ENCODE data around the gene IKZF5. TPM values are rescaled to one million over a fixed set of nuclear protein-coding genes. Genes with fewer than 3 reads are reported as not detected.

The IKZF5 gene
- total RNA-seq, 1 donor, result 4.6 TPM

GRCh38 chr10:122984708-122985107 lies 23.9 kb downstream of the IKZF5 start:
- no peak for DNase-seq (ENCODE audit: low read depth in 2 of 3, low spot score in 2 of 3)

GRCh38 chr10:122983898-122984297 lies 24.7 kb downstream of the IKZF5 start:
- DNase-seq (ENCODE audit: low read depth in 2 of 3, low spot score in 2 of 3), result no peak

- DNase-seq (ENCODE audit: low read depth in 2 of 3, low spot score in 2 of 3), result peak in 2 of 3 donors; percentile 33 to 56
These were observed 27.5 kb downstream of the IKZF5 start for GRCh38 chr10:122981066-122981464.

- peak; percentile 90 to 96 (median 95) for DNase-seq (ENCODE audit: low read depth in 2 of 3, low spot score in 2 of 3)
These were observed 28.2 kb downstream of the IKZF5 start, which contains the start of gene PSTK for GRCh38 chr10:122980209-122981065. Gene PSTK (plus strand): TSS chr10:122980401. CDS start chr10:122980480, 79 bp downstream.

- DNase-seq (ENCODE audit: low read depth in 2 of 3, low spot score in 2 of 3), result no peak
These were observed 34.0 kb downstream of the IKZF5 start for GRCh38 chr10:122974543-122975064.

GRCh38 chr10:122974023-122974422 lies 34.6 kb downstream of the IKZF5 start:
- DNase-seq (ENCODE audit: low read depth in 2 of 3, low spot score in 2 of 3), result no peak

GRCh38 chr10:122968698-122969097 lies 39.9 kb downstream of the IKZF5 start:
- no peak for DNase-seq (ENCODE audit: low read depth in 2 of 3, low spot score in 2 of 3)

- no peak for DNase-seq (ENCODE audit: low read depth in 2 of 3, low spot score in 2 of 3)
These were observed 41.7 kb downstream of the IKZF5 start for GRCh38 chr10:122966879-122967278.

- DNase-seq (ENCODE audit: low read depth in 2 of 3, low spot score in 2 of 3), result no peak
These were observed 46.2 kb downstream of the IKZF5 start for GRCh38 chr10:122962405-122962804.

- DNase-seq (ENCODE audit: low read depth in 2 of 3, low spot score in 2 of 3), result no peak
These were observed 51.1 kb downstream of the IKZF5 start for GRCh38 chr10:122957474-122957873.

GRCh38 chr10:122955892-122956291 lies 52.7 kb downstream of the IKZF5 start:
- DNase-seq (ENCODE audit: low read depth in 2 of 3, low spot score in 2 of 3), result no peak

- no peak for DNase-seq (ENCODE audit: low read depth in 2 of 3, low spot score in 2 of 3)
These were observed 53.9 kb downstream of the IKZF5 start for GRCh38 chr10:122954731-122955050.

GRCh38 chr10:122953902-122954730 lies 54.5 kb downstream of the IKZF5 start, which contains the start of gene C10orf88:
Gene C10orf88 (minus strand): TSS chr10:122954227. CDS start chr10:122954178, 49 bp downstream.
- DNase-seq (ENCODE audit: low read depth in 2 of 3, low spot score in 2 of 3), result peak; percentile 93 to 98 (median 98)

- DNase-seq (ENCODE audit: low read depth in 2 of 3, low spot score in 2 of 3), result no peak
These were observed 59.3 kb downstream of the IKZF5 start for GRCh38 chr10:122949296-122949695.

Other genes starting within 250 kb of the IKZF5 start
- gene CUZD1, start 162.9 kb downstream of the IKZF5 start, total RNA-seq, result 0.54 TPM
- 4.3 TPM for gene FAM24B, start 129.2 kb downstream of the IKZF5 start, total RNA-seq
- not detected for gene FAM24A, start 98.2 kb downstream of the IKZF5 start, total RNA-seq
- 3.0 TPM for gene C10orf88, start 54.6 kb downstream of the IKZF5 start, total RNA-seq
- 5.1 TPM for gene PSTK, start 28.4 kb downstream of the IKZF5 start, total RNA-seq
- 3.0 TPM for gene ACADSB, start 211 bp upstream of the IKZF5 start, total RNA-seq
- not detected for gene HMX3, start 127.2 kb upstream of the IKZF5 start, total RNA-seq
- gene HMX2, start 139.3 kb upstream of the IKZF5 start, total RNA-seq, result not detected
- 177 TPM for gene BUB3, start 145.6 kb upstream of the IKZF5 start, total RNA-seq

Measured in hematopoietic multipotent progenitor cell (in vitro differentiated cells).